ENCODE results near the gene WHAMM.

WHAMM gene

GRCh38 chr15:82849556-82850512 is 40.4 kb downstream of the WHAMM start:
- TF ChIP-seq, protein P1, sequence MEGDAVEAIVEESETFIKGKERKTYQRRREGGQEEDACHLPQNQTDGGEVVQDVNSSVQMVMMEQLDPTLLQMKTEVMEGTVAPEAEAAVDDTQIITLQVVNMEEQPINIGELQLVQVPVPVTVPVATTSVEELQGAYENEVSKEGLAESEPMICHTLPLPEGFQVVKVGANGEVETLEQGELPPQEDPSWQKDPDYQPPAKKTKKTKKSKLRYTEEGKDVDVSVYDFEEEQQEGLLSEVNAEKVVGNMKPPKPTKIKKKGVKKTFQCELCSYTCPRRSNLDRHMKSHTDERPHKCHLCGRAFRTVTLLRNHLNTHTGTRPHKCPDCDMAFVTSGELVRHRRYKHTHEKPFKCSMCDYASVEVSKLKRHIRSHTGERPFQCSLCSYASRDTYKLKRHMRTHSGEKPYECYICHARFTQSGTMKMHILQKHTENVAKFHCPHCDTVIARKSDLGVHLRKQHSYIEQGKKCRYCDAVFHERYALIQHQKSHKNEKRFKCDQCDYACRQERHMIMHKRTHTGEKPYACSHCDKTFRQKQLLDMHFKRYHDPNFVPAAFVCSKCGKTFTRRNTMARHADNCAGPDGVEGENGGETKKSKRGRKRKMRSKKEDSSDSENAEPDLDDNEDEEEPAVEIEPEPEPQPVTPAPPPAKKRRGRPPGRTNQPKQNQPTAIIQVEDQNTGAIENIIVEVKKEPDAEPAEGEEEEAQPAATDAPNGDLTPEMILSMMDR (IDR thresholded peaks at IDR 0.05; ENCODE audit: low read length, missing control alignments), result peak; percentile 81
- peak; percentile 87 for DNase-seq (ENCODE audit: low read depth)
- no peak overlapping the region for H3K4me3 ChIP-seq (replicated peaks; ENCODE audit: low read depth, low read length)

- no peak overlapping the region for H3K4me3 ChIP-seq (replicated peaks; ENCODE audit: low read depth, low read length)
- no peak for DNase-seq (ENCODE audit: low read depth)
- TF ChIP-seq, protein P1 (IDR thresholded peaks at IDR 0.05; ENCODE audit: low read length, missing control alignments), result no peak
These were observed 41.3 kb downstream of the WHAMM start for GRCh38 chr15:82850731-82851130.

- DNase-seq (ENCODE audit: low read depth), result no peak
- TF ChIP-seq, protein P1 (IDR thresholded peaks at IDR 0.05; ENCODE audit: low read length, missing control alignments), result no peak
- H3K4me3 ChIP-seq (replicated peaks; ENCODE audit: low read depth, low read length), result no peak overlapping the region
These were observed 42.0 kb downstream of the WHAMM start for GRCh38 chr15:82851306-82851850.

DNA sequence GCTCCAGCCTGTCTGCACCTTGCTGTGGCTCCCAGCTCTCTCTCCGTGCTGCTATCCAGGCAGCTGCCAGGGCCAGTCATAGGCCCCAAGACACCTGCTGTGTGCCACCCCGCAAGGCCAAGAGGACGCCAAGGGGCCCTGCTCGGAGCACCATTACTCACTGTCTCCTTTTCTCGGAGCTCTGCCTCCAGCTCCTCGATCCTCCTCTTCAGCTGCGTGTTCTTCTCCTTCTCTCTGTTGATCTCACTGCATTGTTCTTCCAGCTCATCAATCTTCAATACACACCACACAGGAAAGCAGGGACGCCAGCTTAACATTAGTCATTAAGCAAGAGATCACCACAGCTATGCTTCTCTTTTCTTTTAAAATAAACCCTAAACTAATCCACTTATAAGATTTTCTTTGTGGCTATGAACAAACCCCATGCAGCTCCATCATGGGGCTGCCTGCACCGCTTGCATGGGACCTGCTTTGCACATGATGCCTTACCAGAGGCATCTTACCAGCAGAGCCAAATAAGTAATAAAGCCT is 42.6 kb downstream of the WHAMM start:
- H3K4me3 ChIP-seq (replicated peaks; ENCODE audit: low read depth, low read length), result no peak overlapping the region
- TF ChIP-seq, protein P1 (IDR thresholded peaks at IDR 0.05; ENCODE audit: low read length, missing control alignments), result no peak
- DNase-seq (ENCODE audit: low read depth), result peak; percentile 43

DNA sequence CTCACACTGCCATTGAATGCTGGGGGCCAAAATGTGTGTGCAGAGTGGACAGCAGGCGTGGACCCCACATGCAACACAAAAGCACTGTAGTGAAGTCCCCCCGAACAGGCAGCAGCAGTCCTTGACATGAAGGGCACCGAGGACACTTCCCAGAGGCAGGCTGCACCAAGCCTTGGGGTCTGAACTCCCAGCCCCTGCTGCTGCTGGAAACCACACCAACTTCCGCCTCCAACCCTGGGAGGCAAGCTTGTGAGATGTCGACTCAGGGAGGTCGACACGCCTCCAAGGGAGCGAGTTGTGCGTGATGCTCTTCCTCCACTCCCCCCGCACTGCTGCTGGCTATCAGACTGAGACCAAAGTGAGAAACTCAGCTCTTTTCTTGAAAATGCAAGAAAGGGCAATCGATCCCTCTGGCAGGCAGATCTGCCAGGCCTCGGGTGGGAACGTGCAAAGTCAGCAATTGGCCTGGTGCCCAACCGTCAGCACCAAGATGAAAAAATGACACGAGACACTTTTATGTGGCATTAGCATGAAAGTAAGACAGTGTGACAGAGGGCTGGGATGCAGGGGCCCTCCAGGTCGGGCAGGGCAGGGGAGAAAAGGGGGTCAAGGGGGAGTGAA is 43.6 kb downstream of the WHAMM start:
- DNase-seq (ENCODE audit: low read depth), result no peak
- H3K4me3 ChIP-seq (replicated peaks; ENCODE audit: low read depth, low read length), result no peak overlapping the region
- TF ChIP-seq, protein P1 (IDR thresholded peaks at IDR 0.05; ENCODE audit: low read length, missing control alignments), result no peak

DNA sequence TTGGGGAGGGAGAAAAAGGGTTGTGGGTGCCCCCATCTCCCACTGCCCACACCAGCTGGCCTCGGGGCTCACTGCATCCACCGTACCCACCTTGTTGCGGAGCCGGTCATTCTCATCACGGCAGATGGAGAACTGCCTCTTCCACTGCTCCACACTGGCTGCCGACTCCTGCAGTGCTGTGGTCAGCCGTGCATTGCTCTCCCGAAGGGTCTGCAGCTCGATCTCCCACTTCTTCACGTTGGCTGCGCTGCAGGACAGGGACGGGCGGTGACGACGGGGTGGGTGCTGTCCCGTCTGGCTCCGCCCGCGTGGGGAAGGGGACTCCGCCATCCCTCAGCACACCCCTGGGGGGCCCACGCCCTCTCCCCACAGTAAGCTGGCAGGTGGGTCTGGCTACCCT is 45.1 kb downstream of the WHAMM start:
- no peak for DNase-seq (ENCODE audit: low read depth)
- H3K4me3 ChIP-seq (replicated peaks; ENCODE audit: low read depth, low read length), result no peak overlapping the region
- TF ChIP-seq, protein P1 (IDR thresholded peaks at IDR 0.05; ENCODE audit: low read length, missing control alignments), result no peak
